ENCODE data around the gene VSIG2.

Gene VSIG2

DNA sequence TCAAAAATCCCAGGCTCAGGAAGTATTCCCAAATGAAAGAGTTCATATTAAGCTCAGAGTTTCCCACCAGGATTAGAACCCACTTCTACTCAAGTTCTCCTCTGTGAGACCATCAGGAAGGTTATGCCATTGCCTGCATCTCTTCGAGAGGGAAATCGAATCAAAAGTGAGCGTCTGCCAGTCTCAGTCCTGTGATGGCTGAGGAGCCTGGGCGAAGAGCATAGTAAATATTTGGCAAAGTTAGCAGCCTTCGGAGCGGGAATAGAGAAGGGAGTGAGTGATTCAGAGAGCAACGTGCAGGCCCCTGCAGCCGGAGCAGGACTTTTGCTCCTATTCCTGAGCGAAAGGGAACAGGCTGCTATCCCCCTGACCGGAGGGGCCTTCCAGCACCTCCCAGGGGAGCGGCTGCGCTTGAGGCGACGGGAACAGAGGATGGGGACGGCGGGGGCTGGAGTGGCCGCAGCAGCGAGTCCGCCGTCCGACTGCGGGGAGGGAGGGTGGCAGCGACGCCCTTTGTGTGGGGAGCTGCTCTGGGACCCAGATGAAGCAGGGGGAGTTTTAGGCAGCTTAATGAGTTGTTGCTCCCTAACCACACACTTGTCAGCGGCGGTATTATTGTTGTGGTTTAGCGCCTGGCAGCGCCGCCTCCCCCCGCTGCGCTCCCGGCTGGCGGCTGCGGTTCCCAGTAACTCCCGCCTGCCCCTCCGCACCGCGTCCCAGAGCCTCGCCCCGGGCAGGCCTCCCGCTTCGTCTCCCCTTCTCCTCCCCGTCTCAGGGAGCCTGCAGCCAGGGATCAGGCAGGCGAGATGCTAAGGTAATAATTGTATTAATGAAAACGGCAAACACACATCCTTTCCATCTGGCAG lies 34.0 kb downstream of the VSIG2 start:
- FAIRE-seq (no peak), DNase-seq (ENCODE audit: insufficient read length, low spot score) (no peak)
- TF ChIP-seq, protein P1, sequence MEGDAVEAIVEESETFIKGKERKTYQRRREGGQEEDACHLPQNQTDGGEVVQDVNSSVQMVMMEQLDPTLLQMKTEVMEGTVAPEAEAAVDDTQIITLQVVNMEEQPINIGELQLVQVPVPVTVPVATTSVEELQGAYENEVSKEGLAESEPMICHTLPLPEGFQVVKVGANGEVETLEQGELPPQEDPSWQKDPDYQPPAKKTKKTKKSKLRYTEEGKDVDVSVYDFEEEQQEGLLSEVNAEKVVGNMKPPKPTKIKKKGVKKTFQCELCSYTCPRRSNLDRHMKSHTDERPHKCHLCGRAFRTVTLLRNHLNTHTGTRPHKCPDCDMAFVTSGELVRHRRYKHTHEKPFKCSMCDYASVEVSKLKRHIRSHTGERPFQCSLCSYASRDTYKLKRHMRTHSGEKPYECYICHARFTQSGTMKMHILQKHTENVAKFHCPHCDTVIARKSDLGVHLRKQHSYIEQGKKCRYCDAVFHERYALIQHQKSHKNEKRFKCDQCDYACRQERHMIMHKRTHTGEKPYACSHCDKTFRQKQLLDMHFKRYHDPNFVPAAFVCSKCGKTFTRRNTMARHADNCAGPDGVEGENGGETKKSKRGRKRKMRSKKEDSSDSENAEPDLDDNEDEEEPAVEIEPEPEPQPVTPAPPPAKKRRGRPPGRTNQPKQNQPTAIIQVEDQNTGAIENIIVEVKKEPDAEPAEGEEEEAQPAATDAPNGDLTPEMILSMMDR (IDR thresholded peaks at IDR 0.05; ENCODE audit: insufficient read depth, missing control alignments) = no peak

DNA sequence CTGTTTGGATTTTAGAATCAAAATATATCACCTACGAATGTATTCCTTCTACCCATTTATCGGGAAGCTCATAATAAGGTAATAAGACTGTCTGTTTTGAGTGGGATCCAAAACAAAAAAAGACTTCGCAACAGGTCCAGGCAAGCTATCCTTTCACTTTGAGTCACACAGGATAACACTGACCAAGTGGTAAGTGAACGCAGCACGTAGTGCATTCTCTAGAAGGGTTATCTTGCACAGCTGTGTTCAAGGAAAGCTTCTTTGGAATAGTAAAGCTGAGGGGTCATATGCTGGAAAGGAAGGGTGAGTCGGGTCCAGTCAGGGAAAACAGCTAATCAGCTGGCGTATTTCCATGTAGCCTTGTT lies 34.7 kb downstream of the VSIG2 start:
- FAIRE-seq (no peak), DNase-seq (ENCODE audit: insufficient read length, low spot score) (no peak)
- TF ChIP-seq, protein P1 (IDR thresholded peaks at IDR 0.05; ENCODE audit: insufficient read depth, missing control alignments) = no peak

DNA sequence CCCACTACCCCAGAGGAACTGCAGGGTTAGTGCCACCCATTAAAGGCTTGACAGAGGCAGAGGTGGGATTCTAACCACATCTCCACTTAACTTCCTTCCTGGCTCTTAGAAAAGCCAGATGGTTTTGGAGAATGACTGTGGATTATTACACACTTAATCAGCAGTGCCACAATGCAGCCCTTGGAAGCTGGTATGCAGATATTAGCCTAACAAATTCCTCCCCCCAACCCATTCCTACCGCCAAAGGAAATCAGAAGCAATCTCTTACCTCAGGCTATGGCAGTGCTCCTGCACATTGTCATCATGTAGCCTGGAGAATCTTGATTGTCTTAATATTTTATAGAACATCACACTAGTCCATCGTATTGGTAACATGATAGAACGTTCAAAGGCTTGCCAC lies 35.5 kb downstream of the VSIG2 start:
- TF ChIP-seq, protein P1 (IDR thresholded peaks at IDR 0.05; ENCODE audit: insufficient read depth, missing control alignments) = no peak
- no peak for FAIRE-seq
- DNase-seq (ENCODE audit: insufficient read length, low spot score) = no peak

DNA sequence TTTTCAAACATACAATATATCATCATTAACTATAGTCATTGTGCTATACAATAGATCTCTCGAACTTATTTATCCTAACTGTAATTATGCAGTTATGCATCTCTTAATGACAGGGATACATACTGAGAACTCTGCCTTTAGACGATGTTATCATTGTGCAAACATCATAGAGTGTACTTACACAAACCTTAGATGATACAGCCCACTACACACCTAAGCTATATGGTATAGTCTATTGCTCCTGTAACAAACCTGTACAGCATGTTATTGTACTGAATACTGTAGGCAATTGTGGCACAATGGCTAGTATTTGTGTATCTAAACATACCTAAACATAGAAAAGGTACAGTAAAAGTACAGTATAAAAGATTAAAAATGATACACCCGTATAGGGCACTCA lies 39.7 kb downstream of the VSIG2 start:
- DNase-seq (ENCODE audit: insufficient read length, low spot score) (no peak), FAIRE-seq (no peak)
- TF ChIP-seq, protein P1 (IDR thresholded peaks at IDR 0.05; ENCODE audit: insufficient read depth, missing control alignments) = no peak

DNA sequence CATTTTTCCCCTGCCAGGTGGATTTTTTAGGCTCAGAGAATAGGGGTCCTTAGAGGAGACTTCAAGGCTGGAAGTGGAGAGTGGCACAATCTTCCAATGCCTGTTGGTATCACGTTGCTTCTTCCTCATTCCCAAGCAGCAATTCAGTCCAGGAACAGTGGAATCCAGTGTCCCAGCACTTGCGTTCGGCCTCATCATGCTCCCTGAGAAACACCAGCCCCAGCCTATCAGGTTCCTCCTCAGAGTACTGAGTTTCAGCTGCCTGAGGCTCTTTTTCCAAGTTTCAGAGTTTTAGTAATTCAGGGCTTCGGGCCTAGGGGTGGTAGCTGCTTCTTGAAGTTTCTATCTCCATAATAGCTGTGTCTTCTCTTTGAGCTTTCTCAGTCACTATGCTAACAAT lies 44.2 kb downstream of the VSIG2 start:
- no peak for DNase-seq (ENCODE audit: insufficient read length, low spot score)
- TF ChIP-seq, protein P1 (IDR thresholded peaks at IDR 0.05; ENCODE audit: insufficient read depth, missing control alignments) = no peak
- FAIRE-seq = no peak

DNA sequence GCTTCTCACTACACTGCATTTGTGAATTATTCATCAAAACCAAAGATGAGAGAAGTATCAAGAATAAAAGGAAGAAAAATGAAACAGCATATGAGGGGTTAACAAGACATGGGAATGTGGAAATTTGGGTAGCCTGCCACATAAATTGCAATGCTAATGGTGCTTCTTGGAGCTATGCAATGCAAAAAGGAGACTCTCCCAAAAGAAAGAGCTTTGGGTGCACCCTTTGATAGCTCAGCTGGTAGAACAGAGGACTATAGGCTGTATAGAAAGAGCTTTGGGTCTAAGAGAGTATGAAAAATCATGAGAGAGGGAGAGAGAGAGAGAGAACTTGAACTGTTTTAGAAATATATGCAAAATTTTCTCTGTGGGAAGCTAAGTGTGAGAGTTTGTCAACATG lies 52.0 kb downstream of the VSIG2 start:
- DNase-seq (ENCODE audit: insufficient read length, low spot score) (no peak), FAIRE-seq (no peak)
- TF ChIP-seq, protein P1 (IDR thresholded peaks at IDR 0.05; ENCODE audit: insufficient read depth, missing control alignments) = no peak

DNA sequence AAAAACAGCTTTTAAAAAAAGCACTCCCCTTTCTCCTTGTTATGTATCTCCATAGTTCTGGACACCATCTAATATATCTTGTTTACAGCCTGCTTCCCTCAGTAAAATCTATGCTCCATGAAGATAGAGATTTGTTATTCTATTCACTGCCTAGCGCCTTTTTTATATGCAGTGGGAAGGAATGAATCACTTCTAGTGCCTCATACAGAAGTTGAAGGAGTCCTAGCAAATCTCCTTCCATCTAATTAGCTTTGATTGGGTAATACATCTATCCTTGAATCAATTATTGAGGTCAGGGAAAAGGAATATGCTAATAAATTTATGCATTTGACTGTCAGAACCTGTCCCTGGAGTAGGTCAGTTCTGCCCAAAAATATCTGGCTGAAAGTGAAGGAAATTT lies 52.5 kb downstream of the VSIG2 start:
- TF ChIP-seq, protein P1 (IDR thresholded peaks at IDR 0.05; ENCODE audit: insufficient read depth, missing control alignments) = no peak
- DNase-seq (ENCODE audit: insufficient read length, low spot score) (no peak), FAIRE-seq (no peak)

Data from D721Med (cell line).